A549 (cell line): ENCODE measurements around the gene TOMM20L. TPM values are rescaled to one million over a fixed set of nuclear protein-coding genes. Genes with fewer than 3 reads are reported as not detected.

Experiments used
- ATAC-seq, 2 experiments: fragments of 200-7000 bp in 1 of 2; fragments of >200 bp in 1 of 2; cut with Nextera tagmentation in 1 of 2; cut with Tn5 transposase in 1 of 2; 3 replicates each; pipeline versions ENCODE4 v1.8.0 to v1.9.1; 2018 to 2020; ENCODE audit warnings: mild to moderate bottlenecking in 1 of 2, moderate library complexity in 1 of 2
- CTCF ChIA-PET: fragments of 300-600 bp; sonication (Branson Sonifier 250); formaldehyde crosslinking; extraction: SDS; loops from one replicate; lab custom pipeline; 2021; ENCODE audit warnings: antibody characterized with exemption, inconsistent platforms; lab: Yijun Ruan, JAX
- POLR2A ChIA-PET: fragments of 350-600 bp; formaldehyde crosslinking; extraction: SDS; loops from one replicate; lab custom pipeline; 2021; ENCODE audit warnings: antibody characterized with exemption, inconsistent platforms; lab: Yijun Ruan, JAX
- DNase-seq, 2 experiments: peaks; one replicate each; pipeline versions ENCODE4 v3.0.0 to v3.0.0-alpha.2; 2011 to 2016; ENCODE audit warnings: low read depth in 1 of 2, low spot score in 1 of 2
- FAIRE-seq: peaks from 2 replicates; lab custom pipeline; 2011; peaks lifted over from hg19 to GRCh38; lab: Jason Lieb, UNC
- H3K27ac ChIP-seq, 2 experiments: fragments of >200 bp; sonication (Bioruptor Twin); formaldehyde crosslinking; 3 replicates each; pipeline ENCODE4 v1.5.1; 2016 to 2017
- H3K4me1 ChIP-seq: fragments of >200 bp; sonication (Bioruptor Twin); formaldehyde crosslinking; 3 replicates; pipeline ENCODE4 v1.6.1; 2016
- H3K4me2 ChIP-seq: fragments of >200 bp; sonication (Bioruptor Twin); formaldehyde crosslinking; 3 replicates; pipeline ENCODE4 v1.6.1; 2016
- H3K4me3 ChIP-seq: fragments of >200 bp; sonication (Bioruptor Twin); formaldehyde crosslinking; 3 replicates; pipeline ENCODE4 v1.5.1; 2016
- H3K9me3 ChIP-seq: fragments of >200 bp; sonication (Bioruptor Twin); formaldehyde crosslinking; 3 replicates; pipeline ENCODE4 v1.6.1; 2016
- ATOH8 ChIP-seq: fragments of 250-450 bp; sonication (Bioruptor Pico); IDR thresholded peaks from 2 replicates; pipeline ENCODE4 v1.5.0; 2020; ENCODE audit warnings: low read depth, mild to moderate bottlenecking, moderate library complexity
- CBX2 ChIP-seq: fragments of 200-600 bp; sonication (generic); IDR thresholded peaks from 2 replicates; pipeline ENCODE4 v1.6.1; 2016; ENCODE audit warnings: low read depth, mild to moderate bottlenecking, borderline replicate concordance
- CBX8 ChIP-seq: fragments of 200-600 bp; sonication (generic); IDR thresholded peaks from 2 replicates; pipeline ENCODE4 v1.6.1; 2016
- CEBPB ChIP-seq, 2 experiments: fragments of >200 bp in 1 of 2; sonication (Bioruptor Twin) in 1 of 2; formaldehyde crosslinking in 1 of 2; IDR thresholded peaks; 2 replicates each; pipeline ENCODE4 v1.6.1; 2012 to 2016
- EHMT2 ChIP-seq: fragments of 200-600 bp; sonication (generic); IDR thresholded peaks from 2 replicates; pipeline ENCODE4 v1.6.1; 2016; ENCODE audit warnings: antibody characterized with exemption, low read depth, mild to moderate bottlenecking, moderate library complexity
- FOSB ChIP-seq: fragments of 250-450 bp; sonication (Bioruptor Pico); IDR thresholded peaks from 2 replicates; pipeline ENCODE4 v1.5.0; 2020; ENCODE audit warnings: mild to moderate bottlenecking, moderate library complexity
- GATA3 ChIP-seq: IDR thresholded peaks from 2 replicates; pipeline ENCODE4 v1.6.1; 2012; ENCODE audit warnings: borderline replicate concordance
- HDAC2 ChIP-seq: fragments of 200-600 bp; sonication (generic); IDR thresholded peaks from 2 replicates; pipeline ENCODE4 v1.6.1; 2016
- HOXA7 ChIP-seq: fragments of 250-450 bp; sonication (Bioruptor Pico); IDR thresholded peaks from 2 replicates; pipeline ENCODE4 v1.5.0; 2020; ENCODE audit warnings: mild to moderate bottlenecking, moderate library complexity
- HOXB13 ChIP-seq: fragments of 250-450 bp; sonication (Bioruptor Pico); IDR thresholded peaks from 2 replicates; pipeline ENCODE4 v1.5.0; 2020; ENCODE audit warnings: low read depth, mild to moderate bottlenecking, moderate library complexity
- MAX ChIP-seq: IDR thresholded peaks from 2 replicates; pipeline ENCODE4 v1.6.1; 2012
- NFE2L2 ChIP-seq: fragments of 150-350 bp; conservative IDR thresholded peaks from 2 replicates; pipeline ENCODE4 v1.6.1; 2014; ENCODE audit warnings: low read length
- NPAS2 ChIP-seq: fragments of 250-450 bp; sonication (Bioruptor Pico); IDR thresholded peaks from 2 replicates; pipeline ENCODE4 v1.8.0; 2022; ENCODE audit warnings: mild to moderate bottlenecking, moderate library complexity, borderline replicate concordance
- NR3C1 ChIP-seq: fragments of >200 bp; sonication (Bioruptor Twin); formaldehyde crosslinking; IDR thresholded peaks from 3 replicates; pipeline ENCODE4 v1.6.1; 2017
- RAD21 ChIP-seq, 2 experiments: fragments of >200 bp in 1 of 2; sonication (Bioruptor Twin) in 1 of 2; formaldehyde crosslinking in 1 of 2; IDR thresholded peaks in 1 of 2; conservative IDR thresholded peaks in 1 of 2; 2 replicates in 1 of 2; 3 replicates in 1 of 2; pipeline ENCODE4 v1.6.1; 2012 to 2018; ENCODE audit warnings: inconsistent platforms in 1 of 2
- RARB ChIP-seq: fragments of 250-450 bp; sonication (Bioruptor Pico); IDR thresholded peaks from 2 replicates; pipeline ENCODE4 v1.8.0; 2021; ENCODE audit warnings: mild to moderate bottlenecking, moderate library complexity
- TFCP2L1 ChIP-seq: fragments of 250-450 bp; sonication (Bioruptor Pico); IDR thresholded peaks from 2 replicates; pipeline ENCODE4 v1.5.0; 2021; ENCODE audit warnings: mild to moderate bottlenecking
- ZC3H11A ChIP-seq: fragments of 450-650 bp; IDR thresholded peaks from 2 replicates; pipeline ENCODE4 v1.6.1; 2014; ENCODE audit warnings: antibody characterized with exemption, mild to moderate bottlenecking
- whole genome bisulfite sequencing: methylation state at CpG from one replicate; pipeline ENCODE4 v1.1.6; 2017; ENCODE audit errors: missing lambda C conversion rate; 5-methylcytosine and 5-hydroxymethylcytosine counted together
- polyA plus RNA-seq, 4 experiments: library from polyadenylated mRNA; depleted of rRNA in 3 of 4; stranded (reverse); fragments of >200 nt; fragmentation: RNase III in 1 of 4; extraction: RNeasy Plus Mini Kit Qiagen cat#74134 plus additional on column Dnase treatment in 1 of 4; gene quantifications; 2 replicates in 3 of 4; 3 replicates in 1 of 4; pipeline ENCODE4 v1.2.3, GENCODE V29; 2011 to 2017
- TF ChIP-seq, protein P1 (sequence below): fragments of 250-450 bp; sonication (Bioruptor Pico); IDR thresholded peaks from 2 replicates; pipeline ENCODE4 v1.5.0; 2021; ENCODE audit warnings: mild to moderate bottlenecking, moderate library complexity, borderline replicate concordance
- TF ChIP-seq, protein P2 (sequence below): fragments of 150-350 bp; IDR thresholded peaks from 2 replicates; pipeline ENCODE4 v1.6.1; 2014; ENCODE audit warnings: low read depth, mild to moderate bottlenecking, low read length

Gene TOMM20L
- polyA plus RNA-seq, 2 of the 4 experiments (the other 2 are of a cell fraction), result not detected

- TF ChIP-seq, protein P1, sequence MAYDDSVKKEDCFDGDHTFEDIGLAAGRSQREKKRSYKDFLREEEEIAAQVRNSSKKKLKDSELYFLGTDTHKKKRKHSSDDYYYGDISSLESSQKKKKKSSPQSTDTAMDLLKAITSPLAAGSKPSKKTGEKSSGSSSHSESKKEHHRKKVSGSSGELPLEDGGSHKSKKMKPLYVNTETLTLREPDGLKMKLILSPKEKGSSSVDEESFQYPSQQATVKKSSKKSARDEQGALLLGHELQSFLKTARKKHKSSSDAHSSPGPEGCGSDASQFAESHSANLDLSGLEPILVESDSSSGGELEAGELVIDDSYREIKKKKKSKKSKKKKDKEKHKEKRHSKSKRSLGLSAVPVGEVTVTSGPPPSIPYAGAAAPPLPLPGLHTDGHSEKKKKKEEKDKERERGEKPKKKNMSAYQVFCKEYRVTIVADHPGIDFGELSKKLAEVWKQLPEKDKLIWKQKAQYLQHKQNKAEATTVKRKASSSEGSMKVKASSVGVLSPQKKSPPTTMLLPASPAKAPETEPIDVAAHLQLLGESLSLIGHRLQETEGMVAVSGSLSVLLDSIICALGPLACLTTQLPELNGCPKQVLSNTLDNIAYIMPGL (CRISPR knock-in tag), result no peak
Measured at GRCh38 chr14:58390830-58391229, 4.9 kb upstream of the TOMM20L start (continued).

DNA sequence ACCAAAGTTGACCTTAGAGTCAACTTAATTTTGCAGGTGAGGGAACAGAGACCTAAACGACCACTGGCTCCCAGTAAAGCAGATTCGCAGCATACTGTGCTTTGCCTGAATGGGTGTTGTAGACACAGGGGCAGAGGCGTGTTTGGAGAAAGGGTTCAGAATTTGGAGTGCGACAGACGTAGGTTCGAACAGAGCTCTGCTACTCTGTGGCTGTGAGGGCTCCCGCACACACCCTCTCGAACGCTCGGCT is 243 bp upstream of the TOMM20L start:
- CTCF ChIA-PET, result interaction anchor here (0.5 to 4.7 kb wide), 25 partner anchors 8 to 291 kb away, joined by 3 to 35 read pairs (median 4); partner anchors contain the start of genes ARID4A, KIAA0586 and TIMM9
- DNase-seq, result peak in 1 of 2 experiments; percentile 25
- WGBS, result 13% methylated on average over 6 of the region's 10 CpGs

DNA sequence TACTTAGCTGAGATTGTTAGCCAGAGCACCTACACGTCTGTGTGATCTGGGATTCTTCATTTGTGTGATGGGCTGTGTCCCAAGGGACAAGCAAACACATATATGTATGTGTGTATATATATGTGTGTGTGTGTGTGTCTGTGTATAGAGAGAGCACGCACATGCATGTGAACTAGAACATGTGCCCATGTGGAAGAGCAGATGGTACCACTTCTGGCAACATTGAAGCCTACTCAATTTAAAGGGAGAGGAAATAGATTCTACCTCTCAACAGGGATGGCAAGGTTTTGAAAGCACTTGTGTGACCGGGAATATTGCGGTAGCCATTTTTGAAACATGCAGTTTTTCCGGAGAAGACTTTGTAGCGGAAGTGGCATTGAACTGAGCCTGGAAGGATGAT is 1.4 kb downstream of the TOMM20L start:
- no peak for DNase-seq
- FAIRE-seq, result no peak
- TF ChIP-seq CBX8, result no peak
- TF ChIP-seq CEBPB (IDR thresholded peaks at IDR 0.05), result no peak
- no peak for TF ChIP-seq ATOH8 (CRISPR knock-in tag)
- TF ChIP-seq NFE2L2, result no peak
- ChIA-PET CTCF (interaction anchor here (0.8 to 4.7 kb wide), 6 partner anchors 8 to 289 kb away, joined by 3 to 35 read pairs (median 14); no protein-coding TSS in a partner anchor), POLR2A (no interaction called here)
- Histone ChIP-seq H3K4me1 (peaks cover 20% of the 10 kb centered on the region), H3K9me3 (no peaks in the 10 kb centered on the region), H3K4me2 (no peak overlapping the region), H3K27ac (no peak overlapping the region), H3K4me3 (no peak overlapping the region)
- 91% methylated on average over 6 of the region's 6 CpGs for WGBS
- ATAC-seq, result no peak

More for the DNA sequence above, 243 bp upstream of the TOMM20L start:
- POLR2A ChIA-PET, result interaction anchor here (1.1 kb wide), 1 partner anchor 26 kb away, joined by 3 read pairs; no protein-coding TSS in a partner anchor
- peak overlapping the region; percentile 73 to 95 for H3K27ac ChIP-seq
- FAIRE-seq, result no peak
- H3K9me3 ChIP-seq, result no peaks in the 10 kb centered on the region
- ATAC-seq, result no peak; a peak in 2 of 6 replicates
- no peak for TF ChIP-seq FOSB
- TF ChIP-seq HDAC2, result no peak
- no peak for TF ChIP-seq NPAS2 (CRISPR knock-in tag)
- no peak for TF ChIP-seq MAX
- no peak for TF ChIP-seq RAD21 (conservative IDR thresholded peaks at IDR 0.05 in 1 of 2, IDR thresholded peaks at IDR 0.05 in 1 of 2)
- no peak for TF ChIP-seq NFE2L2
- no peak for TF ChIP-seq CBX2
- peaks cover 20% of the 10 kb centered on the region for H3K4me1 ChIP-seq
- peak overlapping the region; percentile 77 for H3K4me2 ChIP-seq
- peak overlapping the region; percentile 51 for H3K4me3 ChIP-seq

GRCh38 chr14:58398495-58398894 is 2.8 kb downstream of the TOMM20L start:
- H3K4me1 ChIP-seq, result peaks cover 20% of the 10 kb centered on the region
- no peak overlapping the region for H3K27ac ChIP-seq
- FAIRE-seq (no peak), ATAC-seq (no peak), DNase-seq (no peak)
- H3K9me3 ChIP-seq, result no peaks in the 10 kb centered on the region
- H3K4me3 ChIP-seq, result no peak overlapping the region
- CTCF ChIA-PET, result interaction anchor here (0.9 to 4.1 kb wide), 3 partner anchors 7 to 18 kb away, joined by 3 to 25 read pairs (median 4); no protein-coding TSS in a partner anchor
- no peak overlapping the region for H3K4me2 ChIP-seq
- no peak for TF ChIP-seq HOXA7 (CRISPR knock-in tag)
- TF ChIP-seq TFCP2L1 (CRISPR knock-in tag), result no peak
- TF ChIP-seq, protein P2, sequence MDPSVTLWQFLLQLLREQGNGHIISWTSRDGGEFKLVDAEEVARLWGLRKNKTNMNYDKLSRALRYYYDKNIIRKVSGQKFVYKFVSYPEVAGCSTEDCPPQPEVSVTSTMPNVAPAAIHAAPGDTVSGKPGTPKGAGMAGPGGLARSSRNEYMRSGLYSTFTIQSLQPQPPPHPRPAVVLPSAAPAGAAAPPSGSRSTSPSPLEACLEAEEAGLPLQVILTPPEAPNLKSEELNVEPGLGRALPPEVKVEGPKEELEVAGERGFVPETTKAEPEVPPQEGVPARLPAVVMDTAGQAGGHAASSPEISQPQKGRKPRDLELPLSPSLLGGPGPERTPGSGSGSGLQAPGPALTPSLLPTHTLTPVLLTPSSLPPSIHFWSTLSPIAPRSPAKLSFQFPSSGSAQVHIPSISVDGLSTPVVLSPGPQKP, result no peak
- TF ChIP-seq EHMT2, result no peak
- TF ChIP-seq RARB (CRISPR knock-in tag), result no peak
- no peak for TF ChIP-seq HOXB13 (CRISPR knock-in tag)
- no peak for TF ChIP-seq GATA3
- no peak for TF ChIP-seq NR3C1
- no peak for TF ChIP-seq CEBPB (IDR thresholded peaks at IDR 0.05)
- no peak for TF ChIP-seq ZC3H11A
- POLR2A ChIA-PET, result no interaction called here
